Lower lobe of right lung (tissue), 2 donors: ENCODE measurements around the gene RBM33. TPM values are rescaled to one million over a fixed set of nuclear protein-coding genes. Genes with fewer than 3 reads are reported as not detected.

ENCODE experiments used
- ATAC-seq, 2 donors: fragments of 200-7000 bp; cut with Tn5 transposase; one replicate each; pipeline ENCODE4 v1.9.1; 2020 to 2022; ENCODE audit warnings: mild to moderate bottlenecking in 2 of 2, moderate library complexity in 2 of 2
- DNase-seq: peaks from one replicate; pipeline ENCODE4 v3.0.0-alpha.2; 2020
- H3K27ac ChIP-seq: fragments of 200-600 bp; one replicate; pipeline ENCODE4 v1.8.0; 2022
- H3K27me3 ChIP-seq: fragments of 200-600 bp; one replicate; pipeline ENCODE4 v1.8.0; 2022; ENCODE audit warnings: low read depth
- H3K36me3 ChIP-seq: fragments of 200-600 bp; one replicate; pipeline ENCODE4 v1.8.0; 2022; ENCODE audit warnings: mild to moderate bottlenecking
- H3K4me1 ChIP-seq: fragments of 200-600 bp; one replicate; pipeline ENCODE4 v1.8.0; 2022
- H3K4me3 ChIP-seq: fragments of 200-600 bp; one replicate; pipeline ENCODE4 v1.8.0; 2022; ENCODE audit warnings: mild to moderate bottlenecking
- H3K9me3 ChIP-seq: fragments of 200-600 bp; one replicate; pipeline ENCODE4 v1.8.0; 2022
- intact Hi-C: fragments of 100-400 bp; cut with DNase I; formaldehyde crosslinking; loops from one replicate; pipeline ENCODE4 v1.11.0; 2022
- total RNA-seq: library from RNA; stranded (reverse); fragmentation: NEBNext Ultra II Directional; extraction: Animal tissue kit (Norgen Biotek cat#: 25700); gene quantifications from one replicate; pipeline ENCODE4 v1.2.1, GENCODE V29; 2021
- TF ChIP-seq, protein P1 (sequence below): fragments of 200-600 bp; IDR thresholded peaks from one replicate; pipeline ENCODE4 v1.8.0; 2022; ENCODE audit warnings: antibody characterized with exemption, mild to moderate bottlenecking
- donor health status: DM: no; HTN: yes; CAD: no; lungs with severe emphysema.

The RBM33 gene
- total RNA-seq, 1 donor from 2014 or later = 67.2 TPM

DNA sequence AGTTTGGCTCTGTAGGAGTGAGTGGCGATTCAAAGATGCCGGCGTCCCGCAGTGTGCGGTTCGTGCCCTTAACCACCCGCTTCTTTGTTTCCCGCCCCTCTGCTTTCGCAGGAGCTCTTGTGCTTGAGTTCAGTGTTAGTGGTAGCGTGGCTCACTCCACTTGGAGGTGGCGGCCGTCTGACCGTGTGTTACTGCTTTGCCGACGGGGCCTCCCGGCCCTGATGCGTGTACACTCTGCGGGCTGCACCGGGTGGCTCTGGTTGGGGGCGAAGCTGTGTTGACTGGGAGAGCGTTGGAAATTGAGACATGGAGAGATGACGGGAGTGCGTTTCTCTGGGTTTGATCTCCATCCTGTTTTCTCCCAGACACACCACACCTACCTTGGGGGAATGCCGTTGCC is 136.4 kb downstream of the RBM33 start:
- ATAC-seq (no peak), DNase-seq (no peak)
- Histone ChIP-seq H3K4me1 (no peaks in the 10 kb centered on the region), H3K9me3 (no peaks in the 10 kb centered on the region), H3K27me3 (no peaks in the 10 kb centered on the region), H3K4me3 (no peak overlapping the region), H3K27ac (no peak overlapping the region), H3K36me3 (peaks cover 68% of the 10 kb centered on the region)
- TF ChIP-seq, protein P1, sequence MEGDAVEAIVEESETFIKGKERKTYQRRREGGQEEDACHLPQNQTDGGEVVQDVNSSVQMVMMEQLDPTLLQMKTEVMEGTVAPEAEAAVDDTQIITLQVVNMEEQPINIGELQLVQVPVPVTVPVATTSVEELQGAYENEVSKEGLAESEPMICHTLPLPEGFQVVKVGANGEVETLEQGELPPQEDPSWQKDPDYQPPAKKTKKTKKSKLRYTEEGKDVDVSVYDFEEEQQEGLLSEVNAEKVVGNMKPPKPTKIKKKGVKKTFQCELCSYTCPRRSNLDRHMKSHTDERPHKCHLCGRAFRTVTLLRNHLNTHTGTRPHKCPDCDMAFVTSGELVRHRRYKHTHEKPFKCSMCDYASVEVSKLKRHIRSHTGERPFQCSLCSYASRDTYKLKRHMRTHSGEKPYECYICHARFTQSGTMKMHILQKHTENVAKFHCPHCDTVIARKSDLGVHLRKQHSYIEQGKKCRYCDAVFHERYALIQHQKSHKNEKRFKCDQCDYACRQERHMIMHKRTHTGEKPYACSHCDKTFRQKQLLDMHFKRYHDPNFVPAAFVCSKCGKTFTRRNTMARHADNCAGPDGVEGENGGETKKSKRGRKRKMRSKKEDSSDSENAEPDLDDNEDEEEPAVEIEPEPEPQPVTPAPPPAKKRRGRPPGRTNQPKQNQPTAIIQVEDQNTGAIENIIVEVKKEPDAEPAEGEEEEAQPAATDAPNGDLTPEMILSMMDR = no peak
- intact Hi-C loops = no loop called here

- Histone ChIP-seq H3K36me3 (peaks cover 62% of the 10 kb centered on the region), H3K4me1 (no peaks in the 10 kb centered on the region), H3K9me3 (no peaks in the 10 kb centered on the region), H3K4me3 (no peak overlapping the region), H3K27ac (no peak overlapping the region), H3K27me3 (no peaks in the 10 kb centered on the region)
- TF ChIP-seq, protein P1 = no peak
- intact Hi-C loops = no loop called here
- no peak for DNase-seq
- peak in 1 of 2 donors; percentile 20 for ATAC-seq
Measured at GRCh38 chr7:155781433-155781832, 137.0 kb downstream of the RBM33 start.

- no peak for ATAC-seq
- no peak for DNase-seq
- TF ChIP-seq, protein P1 = no peak
- Histone ChIP-seq H3K27me3 (peaks cover 8% of the 10 kb centered on the region), H3K36me3 (peaks cover 52% of the 10 kb centered on the region), H3K4me3 (no peak overlapping the region), H3K4me1 (peaks cover 2% of the 10 kb centered on the region), H3K9me3 (no peaks in the 10 kb centered on the region), H3K27ac (no peak overlapping the region)
- intact Hi-C loops = no loop called here
Measured at GRCh38 chr7:155782466-155782865, 138.0 kb downstream of the RBM33 start.

- no peak overlapping the region for H3K4me3 ChIP-seq
- DNase-seq (no peak), ATAC-seq (no peak)
- TF ChIP-seq, protein P1 = no peak
- peaks cover 7% of the 10 kb centered on the region for H3K4me1 ChIP-seq
- no peaks in the 10 kb centered on the region for H3K9me3 ChIP-seq
- peaks cover 8% of the 10 kb centered on the region for H3K27me3 ChIP-seq
- H3K27ac ChIP-seq = no peak overlapping the region
- intact Hi-C loops = no loop called here
- H3K36me3 ChIP-seq = peaks cover 30% of the 10 kb centered on the region
Measured at GRCh38 chr7:155785536-155785935, 141.1 kb downstream of the RBM33 start.

DNA sequence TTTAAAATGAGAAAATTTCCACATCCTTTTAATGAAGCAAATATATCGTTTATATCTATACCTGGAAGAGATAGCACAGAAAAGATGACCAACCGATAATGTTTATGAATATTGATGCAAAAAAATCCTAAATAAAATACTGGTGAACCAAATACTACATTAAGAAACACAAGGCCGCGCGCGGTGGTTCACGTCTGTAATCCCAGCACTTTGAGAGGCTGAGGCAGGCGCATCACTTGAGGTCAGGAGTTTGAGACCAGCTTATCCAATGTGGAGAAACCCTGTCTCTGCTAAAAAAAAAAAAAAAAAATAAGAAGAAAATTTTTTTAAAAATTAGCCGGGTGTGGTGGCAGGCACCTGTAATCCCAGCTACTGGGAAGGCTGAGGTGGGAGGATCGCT is 142.0 kb downstream of the RBM33 start:
- peaks cover 7% of the 10 kb centered on the region for H3K4me1 ChIP-seq

More for the DNA sequence above, 142.0 kb downstream of the RBM33 start:
- intact Hi-C loops = no loop called here
- Histone ChIP-seq H3K9me3 (no peaks in the 10 kb centered on the region), H3K4me3 (no peak overlapping the region), H3K27ac (no peak overlapping the region), H3K27me3 (peaks cover 8% of the 10 kb centered on the region), H3K36me3 (peaks cover 23% of the 10 kb centered on the region)
- DNase-seq (no peak), ATAC-seq (no peak)
- TF ChIP-seq, protein P1 = no peak
